ENCODE measurements around the gene ZFPM1. TPM values are rescaled to one million over a fixed set of nuclear protein-coding genes. Genes with fewer than 3 reads are reported as not detected.

Gene ZFPM1
- polyA plus RNA-seq, 1 experiment, result 0.20 TPM

DNA sequence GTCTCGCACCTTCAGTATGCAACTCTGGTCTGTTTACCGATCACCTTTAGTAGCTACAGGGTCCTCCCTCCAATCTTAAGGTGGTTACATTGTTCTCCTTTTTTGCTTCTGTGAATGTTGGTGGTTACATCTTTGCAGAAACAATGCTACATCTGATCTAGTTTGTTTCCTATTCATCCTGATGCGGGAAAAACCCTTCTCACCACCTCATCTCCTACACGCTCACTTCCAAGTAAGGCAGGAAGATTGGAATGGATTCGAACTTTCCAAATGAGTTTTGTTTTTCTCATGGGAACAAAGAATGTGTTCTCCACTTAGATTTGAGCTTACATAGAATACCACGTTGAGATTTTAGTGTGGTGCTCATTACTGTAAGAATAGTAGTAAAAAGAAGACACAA is 131.6 kb downstream of the ZFPM1 start:
- CTCF ChIA-PET, result no interaction called here
- no peaks in the 10 kb centered on the region for H3K9me3 ChIP-seq (ENCODE audit: control insufficient read depth, insufficient read depth, low read length)
- no peak overlapping the region for H3K4me3 ChIP-seq (ENCODE audit: low read depth, low read length)
- no peak for DNase-seq (ENCODE audit: low read depth, low spot score)
- H3K27ac ChIP-seq (ENCODE audit: low read depth, low read length), result no peak overlapping the region
- POLR2A ChIA-PET, result no interaction called here
- TF ChIP-seq, protein P1, sequence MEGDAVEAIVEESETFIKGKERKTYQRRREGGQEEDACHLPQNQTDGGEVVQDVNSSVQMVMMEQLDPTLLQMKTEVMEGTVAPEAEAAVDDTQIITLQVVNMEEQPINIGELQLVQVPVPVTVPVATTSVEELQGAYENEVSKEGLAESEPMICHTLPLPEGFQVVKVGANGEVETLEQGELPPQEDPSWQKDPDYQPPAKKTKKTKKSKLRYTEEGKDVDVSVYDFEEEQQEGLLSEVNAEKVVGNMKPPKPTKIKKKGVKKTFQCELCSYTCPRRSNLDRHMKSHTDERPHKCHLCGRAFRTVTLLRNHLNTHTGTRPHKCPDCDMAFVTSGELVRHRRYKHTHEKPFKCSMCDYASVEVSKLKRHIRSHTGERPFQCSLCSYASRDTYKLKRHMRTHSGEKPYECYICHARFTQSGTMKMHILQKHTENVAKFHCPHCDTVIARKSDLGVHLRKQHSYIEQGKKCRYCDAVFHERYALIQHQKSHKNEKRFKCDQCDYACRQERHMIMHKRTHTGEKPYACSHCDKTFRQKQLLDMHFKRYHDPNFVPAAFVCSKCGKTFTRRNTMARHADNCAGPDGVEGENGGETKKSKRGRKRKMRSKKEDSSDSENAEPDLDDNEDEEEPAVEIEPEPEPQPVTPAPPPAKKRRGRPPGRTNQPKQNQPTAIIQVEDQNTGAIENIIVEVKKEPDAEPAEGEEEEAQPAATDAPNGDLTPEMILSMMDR (IDR thresholded peaks at IDR 0.05; ENCODE audit: low read depth, low read length), result no peak
- H3K27me3 ChIP-seq (ENCODE audit: control insufficient read depth, insufficient read depth, low read length), result no peaks in the 10 kb centered on the region

DNA sequence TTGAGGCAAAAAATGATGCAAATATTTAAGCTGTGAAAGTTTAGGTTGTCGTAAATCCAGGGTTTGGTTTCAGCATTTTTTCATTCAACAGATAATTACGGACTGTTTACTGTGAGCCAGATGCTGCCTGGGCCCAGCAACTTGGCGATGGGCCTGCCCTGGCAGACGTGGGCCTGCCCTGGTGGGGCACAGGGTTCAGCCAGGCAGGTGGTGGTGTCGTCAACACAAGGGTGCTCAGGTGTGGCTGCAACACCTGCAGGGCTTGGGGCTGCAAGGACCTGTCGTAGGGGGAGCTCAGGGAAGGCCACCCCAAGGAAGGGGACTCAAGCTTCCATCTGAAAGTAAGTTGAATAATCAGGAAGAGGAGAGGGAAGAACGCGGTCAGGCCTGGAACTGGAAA is 132.2 kb downstream of the ZFPM1 start:
- ChIA-PET CTCF (no interaction called here), POLR2A (no interaction called here)
- no peak for DNase-seq (ENCODE audit: low read depth, low spot score)
- no peak overlapping the region for H3K4me3 ChIP-seq (ENCODE audit: low read depth, low read length)
- no peak overlapping the region for H3K27ac ChIP-seq (ENCODE audit: low read depth, low read length)
- H3K9me3 ChIP-seq (ENCODE audit: control insufficient read depth, insufficient read depth, low read length), result no peaks in the 10 kb centered on the region
- H3K27me3 ChIP-seq (ENCODE audit: control insufficient read depth, insufficient read depth, low read length), result no peaks in the 10 kb centered on the region
- TF ChIP-seq, protein P1 (IDR thresholded peaks at IDR 0.05; ENCODE audit: low read depth, low read length), result no peak

DNA sequence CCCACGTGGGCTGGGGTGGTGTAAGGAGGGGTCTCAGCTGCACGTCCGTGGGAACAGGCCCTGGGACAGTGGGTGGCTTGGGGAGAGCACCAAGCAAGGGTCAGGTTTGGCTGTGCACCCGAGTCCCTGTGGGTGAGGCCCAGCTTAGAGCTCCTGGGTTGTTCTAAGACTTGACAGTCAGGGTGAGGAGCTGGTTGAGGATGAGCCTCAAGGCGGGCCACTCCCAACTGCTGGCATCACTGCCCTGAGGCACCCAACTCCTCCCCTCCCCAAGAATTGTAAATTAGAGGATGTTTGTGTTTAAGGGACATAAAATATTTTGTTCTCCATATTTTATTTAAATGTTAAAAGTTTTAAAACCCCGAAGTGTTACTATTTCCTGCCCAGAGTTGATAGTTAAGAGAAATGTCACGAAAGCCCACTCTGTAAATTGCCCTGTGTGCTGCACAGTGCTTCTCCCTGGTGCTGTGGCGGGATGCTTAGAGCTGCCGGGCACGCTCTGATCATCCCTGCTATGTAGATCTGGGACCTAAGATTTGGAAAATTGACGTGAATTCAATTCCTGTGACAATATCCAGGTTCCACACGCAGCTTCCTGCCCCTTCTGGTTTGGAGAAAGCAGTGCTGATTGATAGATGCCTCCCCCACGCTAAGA is 133.0 kb downstream of the ZFPM1 start:
- TF ChIP-seq, protein P1 (IDR thresholded peaks at IDR 0.05; ENCODE audit: low read depth, low read length), result no peak
- no peak for DNase-seq (ENCODE audit: low read depth, low spot score)
- Histone ChIP-seq H3K9me3 (ENCODE audit: control insufficient read depth, insufficient read depth, low read length) (no peaks in the 10 kb centered on the region), H3K4me3 (ENCODE audit: low read depth, low read length) (no peak overlapping the region), H3K27ac (ENCODE audit: low read depth, low read length) (no peak overlapping the region), H3K27me3 (ENCODE audit: control insufficient read depth, insufficient read depth, low read length) (no peaks in the 10 kb centered on the region)
- ChIA-PET POLR2A (no interaction called here), CTCF (no interaction called here)

Small RNA genes lying within 50 kb of the gene (small RNA-seq; reads per million reads assigned to genes)
- not detected for gene MIR5189 (ENCODE audit: insufficient read length, low read depth)

Other genes starting within 250 kb of the ZFPM1 start
- gene ZNF469, start 70.3 kb upstream of the ZFPM1 start, polyA plus RNA-seq (2011; rRNA removed), result 2.2 and 3.7 TPM in 2 replicates
- gene ZC3H18, start 117.1 kb downstream of the ZFPM1 start, polyA plus RNA-seq (2011; rRNA removed), result 8.5 and 10.1 TPM in 2 replicates
- not detected in 2 replicates for gene IL17C, start 185.3 kb downstream of the ZFPM1 start, polyA plus RNA-seq (2011; rRNA removed)
- 53.6 and 99.8 TPM in 2 replicates for gene CYBA, start 197.8 kb downstream of the ZFPM1 start, polyA plus RNA-seq (2011; rRNA removed)
- 9.1 and 13.5 TPM in 2 replicates for gene MVD, start 209.8 kb downstream of the ZFPM1 start, polyA plus RNA-seq (2011; rRNA removed)
- gene SNAI3, start 233.2 kb downstream of the ZFPM1 start, polyA plus RNA-seq (2011; rRNA removed), result 0.04 and 0.06 TPM in 2 replicates

All from AG04450 (cell line).